ENCODE results near the gene CIAO2A. TPM values are rescaled to one million over a fixed set of nuclear protein-coding genes. Genes with fewer than 3 reads are reported as not detected.
A peak's percentile ranks its signal among the peaks of the same experiment; 100 is the strongest.

Gene CIAO2A
- total RNA-seq, 6 experiments from 2014 or later = 84.2 to 186 (median 126) TPM

DNA sequence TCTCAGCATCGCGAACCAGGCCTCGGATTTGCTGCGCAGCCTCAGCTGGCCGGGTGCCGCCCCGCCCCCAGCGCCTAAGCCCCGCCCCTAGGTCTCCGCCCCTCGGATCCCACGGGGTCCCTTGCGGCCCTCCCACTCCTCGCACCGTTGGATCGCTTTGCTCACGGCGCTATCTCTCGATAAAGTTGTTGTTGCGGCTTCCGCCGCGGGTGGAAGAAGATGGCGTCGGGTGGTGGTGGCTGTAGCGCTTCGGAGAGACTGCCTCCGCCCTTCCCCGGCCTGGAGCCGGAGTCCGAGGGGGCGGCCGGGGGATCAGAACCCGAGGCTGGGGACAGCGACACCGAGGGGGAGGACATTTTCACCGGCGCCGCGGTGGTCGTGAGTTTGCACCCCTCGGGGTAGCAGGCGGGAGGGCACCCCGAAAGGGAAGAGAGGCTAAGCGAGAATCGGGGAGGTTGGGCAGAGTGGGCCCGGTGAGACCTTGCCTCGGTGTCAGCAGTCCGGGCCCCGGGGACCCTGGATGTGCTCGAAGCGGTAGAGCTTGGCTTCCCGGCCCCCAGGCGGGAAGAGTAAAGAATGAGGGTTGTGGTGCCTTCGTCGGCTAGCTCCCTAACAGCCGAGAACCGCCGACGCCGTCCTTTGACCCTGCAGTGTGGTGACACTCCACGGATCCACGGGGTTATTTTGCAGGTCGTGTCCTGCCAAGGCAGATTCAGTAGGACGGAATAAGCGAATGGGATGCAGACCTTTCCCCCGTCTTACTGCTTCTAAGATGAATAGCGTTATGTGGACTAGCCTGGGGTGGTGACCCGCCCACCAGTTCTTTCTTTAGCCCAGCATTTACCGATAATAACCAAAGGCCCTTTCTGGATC is 2.4 kb upstream of the CIAO2A start, which contains the start of gene SNX1:
TSS of gene SNX1 (plus strand) at position 188 of the 873 bp plus-strand sequence. CDS start at position 220, 32 bp downstream.
- peaks cover 0 to 72% (median 20%) of the 10 kb centered on the region in 4 donors for H3K4me1 ChIP-seq
- ATAC-seq (peak; percentile 73 to 84 (median 79)), DNase-seq (peak; percentile 95 to 96 (median 96))
- peak within 1 kb of the TSS; percentile 75 to 96 (median 92) for H3K4me3 ChIP-seq
- TF ChIP-seq, protein P1, sequence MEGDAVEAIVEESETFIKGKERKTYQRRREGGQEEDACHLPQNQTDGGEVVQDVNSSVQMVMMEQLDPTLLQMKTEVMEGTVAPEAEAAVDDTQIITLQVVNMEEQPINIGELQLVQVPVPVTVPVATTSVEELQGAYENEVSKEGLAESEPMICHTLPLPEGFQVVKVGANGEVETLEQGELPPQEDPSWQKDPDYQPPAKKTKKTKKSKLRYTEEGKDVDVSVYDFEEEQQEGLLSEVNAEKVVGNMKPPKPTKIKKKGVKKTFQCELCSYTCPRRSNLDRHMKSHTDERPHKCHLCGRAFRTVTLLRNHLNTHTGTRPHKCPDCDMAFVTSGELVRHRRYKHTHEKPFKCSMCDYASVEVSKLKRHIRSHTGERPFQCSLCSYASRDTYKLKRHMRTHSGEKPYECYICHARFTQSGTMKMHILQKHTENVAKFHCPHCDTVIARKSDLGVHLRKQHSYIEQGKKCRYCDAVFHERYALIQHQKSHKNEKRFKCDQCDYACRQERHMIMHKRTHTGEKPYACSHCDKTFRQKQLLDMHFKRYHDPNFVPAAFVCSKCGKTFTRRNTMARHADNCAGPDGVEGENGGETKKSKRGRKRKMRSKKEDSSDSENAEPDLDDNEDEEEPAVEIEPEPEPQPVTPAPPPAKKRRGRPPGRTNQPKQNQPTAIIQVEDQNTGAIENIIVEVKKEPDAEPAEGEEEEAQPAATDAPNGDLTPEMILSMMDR (IDR thresholded peaks at IDR 0.05) = peak in 1 of 4 donors; percentile 16
- TF ChIP-seq POLR2A (IDR thresholded peaks at IDR 0.05) = peak; percentile 88
- no peaks in the 10 kb centered on the region for H3K9me3 ChIP-seq
- no peaks in the 10 kb centered on the region for H3K36me3 ChIP-seq
- intact Hi-C loops (cut with DNase I) = loop anchor here (10.0 kb wide), 1 partner anchor 59 kb away; the partner anchor contains the start of gene SNX22 (in 2 of the 2)
- no peaks in the 10 kb centered on the region for H3K27me3 ChIP-seq
- H3K27ac ChIP-seq = peak within 1 kb of the TSS; percentile 77 to 86 (median 86)
- WGBS (ENCODE audit: insufficient coverage, low coverage, low lambda C conversion rate, missing lambda C conversion rate) = under 1% methylated on average over 50 of the region's 70 CpGs

DNA sequence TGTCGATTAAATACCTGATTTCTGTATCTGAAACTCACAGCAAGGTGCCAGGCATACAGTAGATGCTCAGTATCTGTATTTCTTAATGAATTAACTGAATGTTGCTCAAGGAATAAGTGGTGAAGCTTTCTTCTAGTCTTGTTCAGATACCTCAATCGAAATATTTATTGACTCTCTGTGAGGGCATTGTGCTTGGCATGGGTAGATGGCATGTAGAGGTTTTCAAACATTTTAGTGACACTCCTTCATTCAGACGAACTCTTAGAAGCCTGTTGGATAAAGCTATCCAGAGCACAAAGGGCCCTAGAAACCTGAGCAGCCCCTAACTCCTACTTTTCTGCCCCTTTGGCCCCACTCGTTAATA is 1.8 kb upstream of the CIAO2A start:
- intact Hi-C loops (cut with DNase I) = loop anchor here (10.0 kb wide), 1 partner anchor 59 kb away; the partner anchor contains the start of gene SNX22 (in 2 of the 2)
- H3K36me3 ChIP-seq = no peaks in the 10 kb centered on the region
- no peak for ATAC-seq
- peaks cover 0 to 72% (median 19%) of the 10 kb centered on the region in 4 donors for H3K4me1 ChIP-seq
- peak overlapping the region in 2 of 3 donors; percentile 83 to 96 for H3K4me3 ChIP-seq
- 25% methylated on average over 4 of the region's 4 CpGs for WGBS (ENCODE audit: insufficient coverage, low coverage, low lambda C conversion rate, missing lambda C conversion rate)
- TF ChIP-seq POLR2A (IDR thresholded peaks at IDR 0.05) = no peak
- TF ChIP-seq, protein P1 (IDR thresholded peaks at IDR 0.05) = no peak
- no peaks in the 10 kb centered on the region for H3K9me3 ChIP-seq
- DNase-seq = no peak
- H3K27me3 ChIP-seq = no peaks in the 10 kb centered on the region
- peak overlapping the region in 2 of 3 donors; percentile 47 to 86 for H3K27ac ChIP-seq

GRCh38 chr15:64092864-64093626 is 593 bp downstream of the CIAO2A start:
- DNase-seq = peak; percentile 59 to 80 (median 78)
- Histone ChIP-seq H3K27me3 (no peaks in the 10 kb centered on the region), H3K9me3 (no peaks in the 10 kb centered on the region), H3K36me3 (peaks cover 0 to 8% (median 3%) of the 10 kb centered on the region in 4 donors), H3K4me3 (peak overlapping the region; percentile 71 to 92 (median 84)), H3K4me1 (peaks cover 0 to 57% (median 12%) of the 10 kb centered on the region in 4 donors), H3K27ac (peak overlapping the region; percentile 89 to 93 (median 90))
- no peak for TF ChIP-seq POLR2A (IDR thresholded peaks at IDR 0.05)
- TF ChIP-seq, protein P1 (IDR thresholded peaks at IDR 0.05) = peak in 3 of 4 donors; percentile 4 to 19 (median 8)
- 2% methylated on average over 21 of the region's 22 CpGs for WGBS (ENCODE audit: insufficient coverage, low coverage, low lambda C conversion rate, missing lambda C conversion rate)
- intact Hi-C loops (cut with DNase I) = loop anchor here (10.0 kb wide), 1 partner anchor 62 kb away; the partner anchor contains the start of gene SNX22 (in 2 of the 2)
- ATAC-seq = peak; percentile 29 to 48 (median 45)

- intact Hi-C loops (cut with DNase I) = loop anchor here (10.0 kb wide), 1 partner anchor 63 kb away; the partner anchor contains the start of gene SNX22 (in 2 of the 2)
- no peaks in the 10 kb centered on the region for H3K9me3 ChIP-seq
- H3K4me3 ChIP-seq = peak overlapping the region; percentile 71 to 92 (median 84)
- TF ChIP-seq POLR2A (IDR thresholded peaks at IDR 0.05) = no peak
- TF ChIP-seq, protein P1 (IDR thresholded peaks at IDR 0.05) = peak; percentile 25 to 32 (median 30)
- H3K36me3 ChIP-seq = peaks cover 0 to 16% (median 11%) of the 10 kb centered on the region in 4 donors
- peak overlapping the region; percentile 89 to 93 (median 90) for H3K27ac ChIP-seq
- ATAC-seq (peak in 2 of 4 donors; percentile 2 to 4), DNase-seq (no peak)
- no peaks in the 10 kb centered on the region for H3K27me3 ChIP-seq
- H3K4me1 ChIP-seq = peaks cover 0 to 49% (median 8%) of the 10 kb centered on the region in 4 donors
These were observed 1.4 kb downstream of the CIAO2A start for GRCh38 chr15:64092075-64092820.
